ENCODE results near the gene GDPD3.

Gene GDPD3

GRCh38 chr16:30124985-30125379, 11.6 kb upstream of the GDPD3 start:
- no peak for DNase-seq (ENCODE audit: low read depth)
- no peak overlapping the region for H3K4me3 ChIP-seq (ENCODE audit: low read length)
- TF ChIP-seq CTCF (IDR thresholded peaks at IDR 0.05; ENCODE audit: insufficient read depth, low read depth, low read length, missing control alignments): no peak

GRCh38 chr16:30122604-30123160, 9.3 kb upstream of the GDPD3 start:
- peak overlapping the region; percentile 69 for H3K4me3 ChIP-seq (ENCODE audit: low read length)
- TF ChIP-seq CTCF (IDR thresholded peaks at IDR 0.05; ENCODE audit: insufficient read depth, low read depth, low read length, missing control alignments): no peak
- no peak for DNase-seq (ENCODE audit: low read depth)

- peak overlapping the region; percentile 69 for H3K4me3 ChIP-seq (ENCODE audit: low read length)
- DNase-seq (ENCODE audit: low read depth): no peak
- no peak for TF ChIP-seq CTCF (IDR thresholded peaks at IDR 0.05; ENCODE audit: insufficient read depth, low read depth, low read length, missing control alignments)
Measured at GRCh38 chr16:30121741-30122571, 8.6 kb upstream of the GDPD3 start.

- no peak for DNase-seq (ENCODE audit: low read depth)
- H3K4me3 ChIP-seq (ENCODE audit: low read length): no peak overlapping the region
- no peak for TF ChIP-seq CTCF (IDR thresholded peaks at IDR 0.05; ENCODE audit: insufficient read depth, low read depth, low read length, missing control alignments)
Measured at GRCh38 chr16:30120340-30121105, 7.2 kb upstream of the GDPD3 start.

- no peak overlapping the region for H3K4me3 ChIP-seq (ENCODE audit: low read length)
- no peak for TF ChIP-seq CTCF (IDR thresholded peaks at IDR 0.05; ENCODE audit: insufficient read depth, low read depth, low read length, missing control alignments)
- no peak for DNase-seq (ENCODE audit: low read depth)
Measured at GRCh38 chr16:30119428-30119827, 6.1 kb upstream of the GDPD3 start.

GRCh38 chr16:30117768-30118167, 4.4 kb upstream of the GDPD3 start:
- H3K4me3 ChIP-seq (ENCODE audit: low read length): no peak overlapping the region
- DNase-seq (ENCODE audit: low read depth): no peak
- no peak for TF ChIP-seq CTCF (IDR thresholded peaks at IDR 0.05; ENCODE audit: insufficient read depth, low read depth, low read length, missing control alignments)
